HuH-7.5 (cell line): ENCODE results near the gene HMGCL.
"Not testable (repeated sequence)": the region's sequence is repeated elsewhere in the genome, so short reads cannot be mapped to it uniquely, and the experiment has no call there.

Experiments
- DNase-seq: peaks from one replicate; pipeline ENCODE4 v3.0.0; 2011; ENCODE audit warnings: low spot score

The HMGCL gene

GRCh38 chr1:23826590-23826989, 1.4 kb upstream of the HMGCL start:
- not testable (repeated sequence) for DNase-seq

- DNase-seq, result no peak
Observed at GRCh38 chr1:23825762-23826522, 713 bp upstream of the HMGCL start.

GRCh38 chr1:23824711-23825075, 536 bp downstream of the HMGCL start:
- no peak for DNase-seq

DNA sequence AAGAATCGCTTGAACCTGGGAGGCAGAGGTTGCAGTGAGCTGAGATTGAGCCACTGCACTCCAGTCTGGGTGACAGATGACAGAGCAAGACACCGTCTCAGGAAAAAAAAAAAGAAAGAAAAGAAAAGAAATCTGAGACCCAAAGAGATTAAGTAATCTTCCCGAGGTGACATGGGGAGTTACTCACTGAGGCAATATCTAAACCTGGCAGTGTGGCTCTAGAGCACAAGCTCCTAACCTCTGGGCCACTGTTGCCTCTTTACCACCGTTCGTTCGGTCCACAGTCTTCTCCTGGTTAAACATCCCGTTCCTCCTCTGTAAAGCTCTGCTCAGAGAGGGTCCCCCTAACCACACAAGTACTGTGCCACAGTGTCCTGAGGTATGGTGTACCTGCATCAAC, 1.5 kb downstream of the HMGCL start:
- DNase-seq, result no peak

- no peak for DNase-seq
Observed at GRCh38 chr1:23817633-23818032, 7.6 kb downstream of the HMGCL start.

GRCh38 chr1:23816906-23817305, 8.3 kb downstream of the HMGCL start:
- DNase-seq, result no peak

- DNase-seq, result no peak
Observed at GRCh38 chr1:23816361-23816760, 8.9 kb downstream of the HMGCL start.

DNA sequence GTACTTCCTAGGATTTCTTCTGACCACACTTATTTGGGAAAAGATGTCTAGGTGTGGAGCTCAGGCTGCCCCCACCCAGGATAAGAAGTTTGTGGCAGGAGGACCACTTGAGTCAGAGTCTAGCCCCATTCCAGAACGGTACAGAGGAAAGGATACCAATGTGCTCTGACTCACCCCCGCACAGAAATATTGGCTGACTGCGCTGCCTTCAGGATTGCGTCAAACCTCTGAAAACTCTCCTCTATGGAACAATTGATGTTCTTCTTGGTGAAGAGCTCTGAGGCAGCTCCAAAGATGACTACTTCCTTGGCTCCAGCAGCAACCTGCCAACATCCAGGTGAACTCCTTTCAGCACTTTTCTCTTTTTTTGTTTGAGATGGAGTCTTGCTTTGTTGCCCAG, 11.2 kb downstream of the HMGCL start:
- no peak for DNase-seq

GRCh38 chr1:23810818-23811540, 14.2 kb downstream of the HMGCL start:
- DNase-seq, result peak; percentile 42

DNA sequence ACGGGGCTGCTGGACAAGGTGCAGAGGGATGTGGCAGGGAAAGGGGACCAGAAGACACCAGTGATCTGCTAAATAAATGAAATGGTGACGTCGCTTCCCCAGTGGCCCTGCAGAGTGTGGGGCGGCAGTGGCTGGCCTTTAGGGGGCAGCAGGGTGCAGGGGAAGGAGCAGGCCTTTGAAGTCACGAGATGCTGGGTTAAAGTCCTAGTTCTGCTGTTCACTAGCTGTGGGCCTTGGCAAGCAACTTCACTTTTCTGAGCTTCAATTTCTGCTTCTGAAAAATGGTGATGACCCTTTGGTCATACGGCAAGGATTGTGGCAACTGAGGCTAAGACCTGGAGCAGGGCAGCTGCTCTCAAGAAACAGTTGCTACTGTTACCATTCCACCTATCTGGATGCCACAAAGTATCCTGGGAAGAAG, 15.5 kb downstream of the HMGCL start:
- peak; percentile 66 for DNase-seq

GRCh38 chr1:23807453-23807852, 17.8 kb downstream of the HMGCL start:
- no peak for DNase-seq

- no peak for DNase-seq
Observed at GRCh38 chr1:23806280-23806679, 18.9 kb downstream of the HMGCL start.

- no peak for DNase-seq
Observed at GRCh38 chr1:23805025-23805424, 20.2 kb downstream of the HMGCL start.

DNA sequence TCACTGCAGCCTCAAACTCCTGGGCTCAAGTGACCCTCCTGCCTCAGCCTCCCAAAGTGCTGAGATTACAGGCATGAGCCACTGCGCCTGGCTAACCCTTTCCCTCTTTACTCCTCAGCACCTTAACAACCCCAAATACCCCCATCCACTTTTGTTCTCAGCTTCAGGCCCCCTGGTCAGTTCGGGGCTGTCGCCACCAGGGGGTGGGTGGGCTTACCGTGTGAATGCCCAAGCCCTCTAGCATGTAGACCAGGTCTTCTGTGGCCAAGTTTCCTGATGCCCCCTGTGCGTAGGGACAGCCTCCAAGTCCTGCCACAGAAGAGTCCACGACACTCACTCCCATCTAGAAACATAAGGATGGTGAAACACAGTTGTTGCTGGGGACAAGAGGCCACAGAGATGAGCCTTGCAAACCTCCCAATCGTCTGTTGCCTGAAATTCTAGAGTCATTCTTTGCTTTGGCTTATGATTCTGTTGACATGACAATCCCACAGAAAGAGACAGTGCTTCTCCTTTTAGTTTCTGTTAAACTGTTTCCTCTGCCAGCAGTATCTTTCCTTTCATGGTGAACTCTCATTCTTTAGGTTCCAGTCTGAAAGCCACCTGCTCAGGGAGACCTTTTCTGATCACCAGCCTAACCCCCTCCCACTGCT, 20.9 kb downstream of the HMGCL start:
- DNase-seq, result no peak

- no peak for DNase-seq
Observed at GRCh38 chr1:23803674-23804073, 21.6 kb downstream of the HMGCL start.

- DNase-seq, result not testable (repeated sequence)
Observed at GRCh38 chr1:23802809-23803342, 22.4 kb downstream of the HMGCL start.

- no peak for DNase-seq
Observed at GRCh38 chr1:23801876-23802275, 23.4 kb downstream of the HMGCL start.

DNA sequence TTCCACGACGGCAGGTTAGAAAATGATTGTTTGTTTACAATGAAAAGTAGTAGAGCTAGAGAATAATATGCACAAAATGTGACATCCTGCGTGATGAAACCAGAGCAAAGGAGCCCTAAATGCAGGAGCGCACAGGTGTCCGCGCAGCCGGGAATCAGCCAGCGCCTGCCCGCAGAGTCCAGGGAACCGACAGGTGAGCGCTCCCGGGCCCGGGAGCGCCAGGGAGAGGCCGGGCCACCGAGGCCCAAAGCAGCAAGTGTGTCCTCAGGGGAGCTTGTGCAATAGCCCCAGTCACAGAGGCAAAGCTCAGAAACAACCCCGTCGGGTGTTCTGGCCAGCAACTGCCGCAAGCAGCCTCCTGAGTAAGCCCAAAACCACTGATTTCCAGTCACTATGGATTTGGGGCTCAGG, 23.9 kb downstream of the HMGCL start:
- no peak for DNase-seq

DNA sequence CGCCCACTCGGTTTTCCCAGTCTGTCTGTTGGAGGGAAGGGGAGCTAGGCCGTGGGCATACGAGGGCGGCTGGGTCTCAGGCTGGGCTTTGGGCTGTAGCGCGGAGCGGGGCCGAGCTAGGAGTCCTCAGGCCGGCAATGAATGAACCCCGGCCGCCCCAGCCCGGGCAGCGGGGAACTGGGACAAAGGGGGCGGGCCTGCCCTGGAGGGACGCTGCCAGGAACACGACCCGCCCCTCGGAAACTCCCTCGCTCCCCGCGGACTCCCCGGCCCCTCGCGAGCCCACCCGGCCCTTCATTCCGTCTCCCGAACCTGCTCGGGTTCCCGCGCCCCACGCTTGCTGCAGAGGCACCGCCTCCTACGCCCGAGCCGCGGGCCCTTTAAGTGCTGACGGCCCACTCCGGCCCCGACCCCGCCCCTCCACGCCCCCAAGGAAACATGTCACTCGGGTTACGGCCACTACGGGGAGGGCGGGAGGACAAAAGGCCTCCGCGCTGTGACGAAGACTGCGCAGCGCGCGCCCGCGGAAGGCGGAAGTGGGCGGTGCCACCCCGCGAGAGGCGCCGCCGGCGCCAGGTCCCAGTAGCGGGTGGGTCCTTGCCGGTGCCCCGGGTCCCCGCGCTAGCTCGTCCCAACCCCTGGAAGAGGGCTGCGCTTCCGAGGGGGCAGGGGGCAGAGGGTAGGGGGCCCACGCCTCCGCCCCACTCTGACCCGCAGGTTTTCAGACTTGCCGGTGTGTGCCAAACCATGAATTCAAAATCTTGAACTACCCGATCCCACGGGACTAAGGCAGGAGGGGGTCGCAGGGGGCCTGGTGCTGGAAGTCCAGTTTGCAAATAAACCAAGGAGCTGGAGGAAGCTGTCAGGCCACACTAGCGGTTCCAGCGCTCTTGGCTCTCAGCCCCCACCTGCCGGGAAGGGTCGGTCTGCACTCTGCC, 24.6 kb downstream of the HMGCL start, which contains the start of gene GALE:
GALE (minus strand) TSS at position 355 of the 938 bp plus-strand sequence. CDS start 1,747 bp downstream, outside the sequence.
- DNase-seq, result peak; percentile 96

DNA sequence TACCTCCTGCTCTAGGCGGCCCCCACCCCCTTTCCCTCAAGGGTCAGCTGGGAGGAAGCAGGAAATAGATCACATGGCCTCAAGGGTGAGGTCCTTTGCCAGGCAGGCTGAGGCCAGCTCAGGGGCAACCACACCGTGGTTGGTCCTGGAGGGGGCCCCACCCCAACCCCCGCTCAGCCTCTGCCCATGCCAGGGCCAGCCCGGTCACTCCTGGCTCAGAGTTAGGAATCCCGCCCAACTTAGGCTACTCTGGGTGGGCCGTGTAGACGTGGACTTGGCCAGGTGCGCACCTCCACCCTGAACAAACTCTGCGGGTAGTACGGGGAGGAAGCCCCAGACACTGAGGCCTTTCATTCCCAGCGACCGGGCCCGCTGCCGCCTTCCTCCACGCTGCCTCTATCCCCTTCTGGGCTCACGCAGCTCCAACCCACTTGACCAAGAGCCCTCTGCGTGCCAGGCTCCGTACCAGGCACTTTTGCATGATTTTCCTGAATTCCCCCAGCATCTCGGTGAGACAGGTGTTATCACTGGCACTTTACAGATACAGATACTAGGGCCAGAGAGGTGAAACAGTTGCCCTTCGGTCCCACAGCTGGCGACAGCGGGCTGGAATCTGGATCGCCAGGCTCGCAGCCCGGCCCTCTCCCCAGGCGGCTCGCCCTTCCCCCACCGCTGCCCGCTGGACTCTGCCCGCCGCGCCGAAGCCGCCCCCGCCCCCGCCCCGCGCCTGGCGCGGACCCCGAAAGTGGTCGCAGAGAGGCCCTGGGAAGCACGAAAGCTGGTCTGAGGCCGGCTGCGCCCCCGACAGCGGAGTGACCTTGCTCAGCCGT, 25.4 kb downstream of the HMGCL start:
- peak; percentile 78 for DNase-seq

GRCh38 chr1:23799255-23799569, 26.0 kb downstream of the HMGCL start:
- DNase-seq, result no peak
